Panc1 (cell line): ENCODE measurements around the gene DPH1. TPM values are rescaled to one million over a fixed set of nuclear protein-coding genes. Genes with fewer than 3 reads are reported as not detected.

Experiments used
- ATAC-seq: fragments of 200-7000 bp; cut with Tn5 transposase; 2 replicates; pipeline ENCODE4 v1.9.1; 2020; ENCODE audit warnings: mild to moderate bottlenecking, moderate library complexity
- BruUV-seq: library from RNA; stranded (reverse); fragments of 400-500 nt; replicated peaks from 2 replicates; lab custom pipeline; 2021; lab: Mats Ljungman, UMichigan
- CTCF ChIA-PET: fragments of 300-600 bp; sonication (Branson Sonifier 250); formaldehyde crosslinking; loops from one replicate; lab custom pipeline; 2022; ENCODE audit warnings: antibody characterized with exemption; lab: Charles Lee
- POLR2A ChIA-PET: fragments of 300-600 bp; sonication (Branson Sonifier 250); formaldehyde crosslinking; loops from one replicate; lab custom pipeline; 2022; ENCODE audit warnings: antibody characterized with exemption; lab: Charles Lee
- DNase-seq: peaks from one replicate; pipeline ENCODE4 v3.0.0-alpha.2; 2010; ENCODE audit warnings: low read depth, low spot score
- H3K27ac ChIP-seq: 2 replicates; pipeline ENCODE4 v1.5.1; 2011; ENCODE audit warnings: mild to moderate bottlenecking, low read length, inconsistent platforms
- H3K27me3 ChIP-seq: fragments of 200-500 bp; sonication (Bioruptor generic); 2 replicates; pipeline ENCODE4 v1.6.0; 2014; ENCODE audit warnings: low read length, inconsistent platforms; ENCODE audit not compliant: control insufficient read depth, insufficient read depth
- H3K36me3 ChIP-seq: fragments of 200-500 bp; sonication (Bioruptor generic); 2 replicates; pipeline ENCODE4 v1.5.1; 2014; ENCODE audit warnings: inconsistent platforms, mild to moderate bottlenecking, low read length, moderate library complexity; ENCODE audit not compliant: control insufficient read depth, insufficient read depth
- H3K4me1 ChIP-seq: 2 replicates; pipeline ENCODE4 v1.5.1; 2011; ENCODE audit warnings: inconsistent platforms, mild to moderate bottlenecking, low read length, moderate library complexity; ENCODE audit not compliant: control insufficient read depth, insufficient read depth
- H3K4me3 ChIP-seq, 2 experiments: 2 replicates each; pipeline ENCODE4 v1.5.1; 2011 to 2012; ENCODE audit warnings: low read depth in 2 of 2, low read length in 2 of 2, mild to moderate bottlenecking in 2 of 2, inconsistent platforms in 1 of 2, moderate library complexity in 1 of 2
- H3K9me3 ChIP-seq: fragments of 200-500 bp; sonication (Bioruptor generic); 2 replicates; pipeline ENCODE4 v1.5.1; 2014; ENCODE audit warnings: low read depth, mild to moderate bottlenecking, inconsistent platforms, low read length, moderate library complexity; ENCODE audit not compliant: control insufficient read depth, insufficient read depth
- POLR2AphosphoS5 ChIP-seq: IDR thresholded peaks from 2 replicates; pipeline ENCODE4 v1.6.1; 2012; ENCODE audit warnings: mild to moderate bottlenecking, low read depth, low read length, moderate library complexity
- SIN3A ChIP-seq: IDR thresholded peaks from 2 replicates; pipeline ENCODE4 v1.6.1; 2012; ENCODE audit warnings: low read depth, mild to moderate bottlenecking, low read length, moderate library complexity, borderline replicate concordance; ENCODE audit not compliant: insufficient read depth
- TCF7L2 ChIP-seq: IDR thresholded peaks from 2 replicates; pipeline ENCODE4 v1.6.1; 2011; ENCODE audit warnings: mild to moderate bottlenecking, low read depth, low read length, inconsistent platforms
- in situ Hi-C: cut with HindIII; loops from 2 replicates; pipeline ENCODE4 v1.10.0; 2016; ENCODE audit warnings: low sequenced_read_pairs, low pct_unique_long_range_greater_than_20kb
- intact Hi-C: fragments of 100-400 bp; cut with micrococcal nuclease; formaldehyde crosslinking; loops from one replicate; pipeline ENCODE4 v1.10.0; 2022; ENCODE audit not compliant: unreplicated experiment
- total RNA-seq: library from RNA; stranded (reverse); gene quantifications from one replicate; pipeline ENCODE4 v1.2.1, GENCODE V29; 2021; ENCODE audit not compliant: unreplicated experiment
- TF ChIP-seq, protein P1 (sequence below): fragments of 450-650 bp; IDR thresholded peaks from 2 replicates; pipeline ENCODE4 v1.5.1; 2017; ENCODE audit warnings: mild to moderate bottlenecking
- TF ChIP-seq, protein P2 (sequence below), 2 experiments: IDR thresholded peaks; 2 replicates each; pipeline ENCODE4 v1.6.1; 2011 to 2012; ENCODE audit warnings: low read depth in 2 of 2, control low read depth in 1 of 2, low read length in 1 of 2, mild to moderate bottlenecking in 1 of 2, moderate library complexity in 1 of 2; ENCODE audit not compliant: insufficient read depth in 1 of 2

The DPH1 gene
- total RNA-seq, 1 experiment from 2014 or later: 24.3 TPM

DNA sequence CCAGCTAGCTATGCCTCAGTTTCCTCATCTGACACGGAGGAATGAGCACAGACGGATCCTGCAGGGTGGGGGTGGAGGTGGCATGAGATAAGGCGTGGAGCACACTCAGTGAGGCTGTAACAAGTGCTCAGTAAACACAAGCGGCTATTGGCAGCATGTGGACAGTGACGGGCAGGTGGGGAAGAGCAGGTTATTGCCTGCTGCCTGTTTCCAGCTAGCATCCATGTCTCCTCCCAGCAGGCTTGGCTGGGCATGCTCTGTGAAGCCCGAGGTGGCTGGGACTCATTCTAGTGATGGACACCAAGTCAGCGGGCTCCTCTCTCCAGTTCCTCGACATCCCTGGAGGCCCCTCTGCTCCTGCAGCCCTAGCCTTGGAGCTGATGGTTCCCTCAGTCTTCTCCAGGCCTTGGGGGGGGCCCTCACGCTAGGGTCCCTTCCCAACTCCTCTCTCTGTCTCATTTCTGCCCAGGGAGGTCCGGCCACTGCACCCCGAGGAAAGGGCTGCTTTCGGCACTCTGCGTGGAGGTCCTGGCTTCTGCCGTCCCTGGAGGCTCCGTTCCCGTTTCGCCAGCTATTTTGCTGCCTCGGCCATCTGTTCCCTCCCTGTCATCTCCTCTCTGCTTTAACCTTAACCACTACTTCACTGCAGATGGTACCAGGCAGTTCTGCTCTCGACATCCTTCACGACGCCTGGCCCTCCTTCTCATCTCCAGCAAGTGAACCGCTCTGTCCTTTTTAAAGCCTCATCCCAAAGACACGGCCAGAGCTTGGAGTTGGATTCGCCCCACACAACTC is 11.0 kb upstream of the DPH1 start:
- Histone ChIP-seq H3K4me1 (no peaks in the 10 kb centered on the region), H3K36me3 (no peaks in the 10 kb centered on the region), H3K9me3 (no peaks in the 10 kb centered on the region), H3K4me3 (no peak overlapping the region), H3K27ac (no peak overlapping the region), H3K27me3 (no peaks in the 10 kb centered on the region)
- intact Hi-C loops: no loop called here
- no peak for ATAC-seq
- CTCF ChIA-PET: interaction anchor here (0.8 to 1.4 kb wide), 2 partner anchors 108 to 110 kb away, joined by 3 to 4 read pairs; no protein-coding TSS in a partner anchor
- POLR2A ChIA-PET: no interaction called here
- in situ Hi-C loops: no loop called here
- TF ChIP-seq POLR2AphosphoS5 (no peak), SIN3A (no peak), TCF7L2 (no peak)
- TF ChIP-seq, protein P1, sequence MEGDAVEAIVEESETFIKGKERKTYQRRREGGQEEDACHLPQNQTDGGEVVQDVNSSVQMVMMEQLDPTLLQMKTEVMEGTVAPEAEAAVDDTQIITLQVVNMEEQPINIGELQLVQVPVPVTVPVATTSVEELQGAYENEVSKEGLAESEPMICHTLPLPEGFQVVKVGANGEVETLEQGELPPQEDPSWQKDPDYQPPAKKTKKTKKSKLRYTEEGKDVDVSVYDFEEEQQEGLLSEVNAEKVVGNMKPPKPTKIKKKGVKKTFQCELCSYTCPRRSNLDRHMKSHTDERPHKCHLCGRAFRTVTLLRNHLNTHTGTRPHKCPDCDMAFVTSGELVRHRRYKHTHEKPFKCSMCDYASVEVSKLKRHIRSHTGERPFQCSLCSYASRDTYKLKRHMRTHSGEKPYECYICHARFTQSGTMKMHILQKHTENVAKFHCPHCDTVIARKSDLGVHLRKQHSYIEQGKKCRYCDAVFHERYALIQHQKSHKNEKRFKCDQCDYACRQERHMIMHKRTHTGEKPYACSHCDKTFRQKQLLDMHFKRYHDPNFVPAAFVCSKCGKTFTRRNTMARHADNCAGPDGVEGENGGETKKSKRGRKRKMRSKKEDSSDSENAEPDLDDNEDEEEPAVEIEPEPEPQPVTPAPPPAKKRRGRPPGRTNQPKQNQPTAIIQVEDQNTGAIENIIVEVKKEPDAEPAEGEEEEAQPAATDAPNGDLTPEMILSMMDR: no peak
- TF ChIP-seq, protein P2, sequence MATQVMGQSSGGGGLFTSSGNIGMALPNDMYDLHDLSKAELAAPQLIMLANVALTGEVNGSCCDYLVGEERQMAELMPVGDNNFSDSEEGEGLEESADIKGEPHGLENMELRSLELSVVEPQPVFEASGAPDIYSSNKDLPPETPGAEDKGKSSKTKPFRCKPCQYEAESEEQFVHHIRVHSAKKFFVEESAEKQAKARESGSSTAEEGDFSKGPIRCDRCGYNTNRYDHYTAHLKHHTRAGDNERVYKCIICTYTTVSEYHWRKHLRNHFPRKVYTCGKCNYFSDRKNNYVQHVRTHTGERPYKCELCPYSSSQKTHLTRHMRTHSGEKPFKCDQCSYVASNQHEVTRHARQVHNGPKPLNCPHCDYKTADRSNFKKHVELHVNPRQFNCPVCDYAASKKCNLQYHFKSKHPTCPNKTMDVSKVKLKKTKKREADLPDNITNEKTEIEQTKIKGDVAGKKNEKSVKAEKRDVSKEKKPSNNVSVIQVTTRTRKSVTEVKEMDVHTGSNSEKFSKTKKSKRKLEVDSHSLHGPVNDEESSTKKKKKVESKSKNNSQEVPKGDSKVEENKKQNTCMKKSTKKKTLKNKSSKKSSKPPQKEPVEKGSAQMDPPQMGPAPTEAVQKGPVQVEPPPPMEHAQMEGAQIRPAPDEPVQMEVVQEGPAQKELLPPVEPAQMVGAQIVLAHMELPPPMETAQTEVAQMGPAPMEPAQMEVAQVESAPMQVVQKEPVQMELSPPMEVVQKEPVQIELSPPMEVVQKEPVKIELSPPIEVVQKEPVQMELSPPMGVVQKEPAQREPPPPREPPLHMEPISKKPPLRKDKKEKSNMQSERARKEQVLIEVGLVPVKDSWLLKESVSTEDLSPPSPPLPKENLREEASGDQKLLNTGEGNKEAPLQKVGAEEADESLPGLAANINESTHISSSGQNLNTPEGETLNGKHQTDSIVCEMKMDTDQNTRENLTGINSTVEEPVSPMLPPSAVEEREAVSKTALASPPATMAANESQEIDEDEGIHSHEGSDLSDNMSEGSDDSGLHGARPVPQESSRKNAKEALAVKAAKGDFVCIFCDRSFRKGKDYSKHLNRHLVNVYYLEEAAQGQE (IDR thresholded peaks at IDR 0.05; ENCODE audit: insufficient read depth in 1 of 2, low read depth in 2 of 2, low read length in 1 of 2): no peak
- DNase-seq: no peak
- no TSS peak for BruUV-seq

DNA sequence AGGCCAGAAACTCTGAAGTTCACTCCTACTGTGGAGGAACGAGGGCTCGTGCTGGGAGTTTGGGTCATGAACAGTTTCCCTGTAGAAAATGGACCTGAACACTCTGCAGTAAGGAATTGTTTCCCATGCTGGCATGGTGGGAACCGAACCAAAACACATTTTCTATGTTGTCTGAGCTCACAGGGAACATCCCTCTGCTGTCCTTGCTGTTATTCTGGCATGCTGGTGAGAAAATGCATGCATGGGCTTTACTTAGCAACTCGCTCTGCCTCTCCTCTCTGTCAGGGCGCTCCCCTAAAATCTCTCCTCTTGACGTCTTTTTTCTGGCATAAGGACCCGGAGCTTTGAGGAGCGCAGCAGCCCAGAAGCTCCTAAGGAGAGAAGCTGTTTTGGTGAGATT is 10.2 kb upstream of the DPH1 start:
- Histone ChIP-seq H3K9me3 (no peaks in the 10 kb centered on the region), H3K27ac (no peak overlapping the region), H3K4me3 (no peak overlapping the region), H3K4me1 (no peaks in the 10 kb centered on the region), H3K36me3 (no peaks in the 10 kb centered on the region), H3K27me3 (no peaks in the 10 kb centered on the region; the same call in 1 of the 2 replicates)
- DNase-seq (no peak), ATAC-seq (no peak)
- POLR2A ChIA-PET: no interaction called here
- TF ChIP-seq POLR2AphosphoS5 (no peak), SIN3A (no peak), TCF7L2 (no peak)
- TF ChIP-seq, protein P1: no peak
- TF ChIP-seq, protein P2 (IDR thresholded peaks at IDR 0.05; ENCODE audit: insufficient read depth in 1 of 2, low read depth in 2 of 2, low read length in 1 of 2): no peak
- intact Hi-C loops (no loop called here), in situ Hi-C loops (no loop called here)
- CTCF ChIA-PET: interaction anchor here (1.4 kb wide), 1 partner anchor 111 kb away, joined by 4 read pairs; no protein-coding TSS in a partner anchor
- BruUV-seq: no TSS peak
